NB4 (cell line): ENCODE measurements around the gene ANKRD11.
"Not testable (repeated sequence)": the region's sequence is repeated elsewhere in the genome, so short reads cannot be mapped to it uniquely, and the experiment has no call there.

Source experiments
- MYC ChIP-seq: IDR thresholded peaks from 2 replicates; pipeline ENCODE4 v1.6.1; 2011; ENCODE audit warnings: low read depth, low read length
- POLR2A ChIP-seq: IDR thresholded peaks from 2 replicates; pipeline ENCODE4 v1.6.1; 2011; ENCODE audit warnings: mild to moderate bottlenecking; ENCODE audit not compliant: insufficient read length; ENCODE audit errors: extremely low read depth
- TF ChIP-seq, protein P1 (sequence below): IDR thresholded peaks from one replicate; pipeline ENCODE4 v1.5.1; 2012; ENCODE audit warnings: low read depth, low read length

GRCh38 chr16:89461890-89462289 lies 28.5 kb downstream of the ANKRD11 start:
- not testable (repeated sequence) for TF ChIP-seq POLR2A, MYC
- TF ChIP-seq, protein P1, sequence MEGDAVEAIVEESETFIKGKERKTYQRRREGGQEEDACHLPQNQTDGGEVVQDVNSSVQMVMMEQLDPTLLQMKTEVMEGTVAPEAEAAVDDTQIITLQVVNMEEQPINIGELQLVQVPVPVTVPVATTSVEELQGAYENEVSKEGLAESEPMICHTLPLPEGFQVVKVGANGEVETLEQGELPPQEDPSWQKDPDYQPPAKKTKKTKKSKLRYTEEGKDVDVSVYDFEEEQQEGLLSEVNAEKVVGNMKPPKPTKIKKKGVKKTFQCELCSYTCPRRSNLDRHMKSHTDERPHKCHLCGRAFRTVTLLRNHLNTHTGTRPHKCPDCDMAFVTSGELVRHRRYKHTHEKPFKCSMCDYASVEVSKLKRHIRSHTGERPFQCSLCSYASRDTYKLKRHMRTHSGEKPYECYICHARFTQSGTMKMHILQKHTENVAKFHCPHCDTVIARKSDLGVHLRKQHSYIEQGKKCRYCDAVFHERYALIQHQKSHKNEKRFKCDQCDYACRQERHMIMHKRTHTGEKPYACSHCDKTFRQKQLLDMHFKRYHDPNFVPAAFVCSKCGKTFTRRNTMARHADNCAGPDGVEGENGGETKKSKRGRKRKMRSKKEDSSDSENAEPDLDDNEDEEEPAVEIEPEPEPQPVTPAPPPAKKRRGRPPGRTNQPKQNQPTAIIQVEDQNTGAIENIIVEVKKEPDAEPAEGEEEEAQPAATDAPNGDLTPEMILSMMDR, result not testable (repeated sequence)
